ENCODE results near the gene AVEN.

AVEN gene

GRCh38 chr15:33941279-33942063 lies 97.5 kb downstream of the AVEN start:
- Histone ChIP-seq H3K4me1 (no peaks in the 10 kb centered on the region), H3K4me2 (ENCODE audit: low read length) (no peak overlapping the region), H3K9ac (no peak overlapping the region), H3K9me3 (ENCODE audit: control insufficient read depth, low read length) (no peaks in the 10 kb centered on the region), H3K27ac (no peak overlapping the region), H3K36me3 (ENCODE audit: control insufficient read depth, insufficient read depth, low read length) (no peaks in the 10 kb centered on the region), H3K4me3 (ENCODE audit: low read depth, low read length) (no peak overlapping the region), H3K79me2 (no peaks in the 10 kb centered on the region), H2AFZ (no peak overlapping the region), H3K27me3 (ENCODE audit: control insufficient read depth, insufficient read depth, low read length) (no peaks in the 10 kb centered on the region)
- TF ChIP-seq, protein P1, sequence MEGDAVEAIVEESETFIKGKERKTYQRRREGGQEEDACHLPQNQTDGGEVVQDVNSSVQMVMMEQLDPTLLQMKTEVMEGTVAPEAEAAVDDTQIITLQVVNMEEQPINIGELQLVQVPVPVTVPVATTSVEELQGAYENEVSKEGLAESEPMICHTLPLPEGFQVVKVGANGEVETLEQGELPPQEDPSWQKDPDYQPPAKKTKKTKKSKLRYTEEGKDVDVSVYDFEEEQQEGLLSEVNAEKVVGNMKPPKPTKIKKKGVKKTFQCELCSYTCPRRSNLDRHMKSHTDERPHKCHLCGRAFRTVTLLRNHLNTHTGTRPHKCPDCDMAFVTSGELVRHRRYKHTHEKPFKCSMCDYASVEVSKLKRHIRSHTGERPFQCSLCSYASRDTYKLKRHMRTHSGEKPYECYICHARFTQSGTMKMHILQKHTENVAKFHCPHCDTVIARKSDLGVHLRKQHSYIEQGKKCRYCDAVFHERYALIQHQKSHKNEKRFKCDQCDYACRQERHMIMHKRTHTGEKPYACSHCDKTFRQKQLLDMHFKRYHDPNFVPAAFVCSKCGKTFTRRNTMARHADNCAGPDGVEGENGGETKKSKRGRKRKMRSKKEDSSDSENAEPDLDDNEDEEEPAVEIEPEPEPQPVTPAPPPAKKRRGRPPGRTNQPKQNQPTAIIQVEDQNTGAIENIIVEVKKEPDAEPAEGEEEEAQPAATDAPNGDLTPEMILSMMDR (IDR thresholded peaks at IDR 0.05), result no peak

DNA sequence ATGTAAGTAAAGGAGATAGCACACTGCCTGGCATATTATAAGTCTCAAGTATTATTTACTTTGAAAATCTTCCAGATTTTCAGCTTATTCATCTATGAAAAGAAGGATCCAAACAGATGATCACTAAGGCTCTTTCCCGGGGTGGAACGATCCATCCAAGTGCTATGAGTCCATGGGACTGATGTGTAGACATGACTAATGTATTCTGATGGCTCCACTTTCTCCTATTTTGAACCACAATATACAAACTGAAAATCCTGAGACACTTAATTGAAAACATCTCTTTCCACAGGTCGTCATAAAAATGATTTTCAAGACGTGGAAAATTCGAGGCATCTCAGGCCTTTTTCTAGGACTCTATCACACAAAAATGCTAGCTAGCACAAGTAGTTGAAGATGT lies 104.1 kb downstream of the AVEN start:
- no peak overlapping the region for H2AFZ ChIP-seq
- no peaks in the 10 kb centered on the region for H3K79me2 ChIP-seq
- no peaks in the 10 kb centered on the region for H3K36me3 ChIP-seq (ENCODE audit: control insufficient read depth, insufficient read depth, low read length)
- H3K9me3 ChIP-seq (ENCODE audit: control insufficient read depth, low read length), result no peaks in the 10 kb centered on the region
- H3K4me1 ChIP-seq, result no peaks in the 10 kb centered on the region
- H3K27ac ChIP-seq, result no peak overlapping the region
- no peaks in the 10 kb centered on the region for H3K27me3 ChIP-seq (ENCODE audit: control insufficient read depth, insufficient read depth, low read length)
- no peak overlapping the region for H3K9ac ChIP-seq
- TF ChIP-seq, protein P1 (IDR thresholded peaks at IDR 0.05), result no peak
- no peak overlapping the region for H3K4me2 ChIP-seq (ENCODE audit: low read length)
- H3K4me3 ChIP-seq (ENCODE audit: low read depth, low read length), result no peak overlapping the region

DNA sequence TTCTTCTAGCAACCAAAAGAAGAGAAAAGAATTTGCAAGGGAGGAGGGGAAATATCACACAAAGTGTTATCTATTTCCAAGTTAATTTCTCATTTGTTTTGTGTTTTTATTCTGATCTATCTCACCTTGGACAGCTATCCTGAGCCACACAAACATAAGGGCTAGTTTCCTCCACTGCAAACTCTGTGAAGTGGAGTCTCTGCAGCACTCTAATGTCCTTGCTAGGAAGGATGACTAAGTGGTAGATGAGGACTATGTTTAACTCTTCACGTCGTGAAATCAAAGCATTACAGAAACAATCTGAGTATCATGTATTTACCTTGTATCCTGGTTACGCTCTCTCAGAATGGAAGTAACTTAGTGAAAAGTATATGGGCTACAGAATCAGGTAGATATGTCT lies 104.6 kb downstream of the AVEN start:
- H3K79me2 ChIP-seq, result no peaks in the 10 kb centered on the region
- H3K9me3 ChIP-seq (ENCODE audit: control insufficient read depth, low read length), result no peaks in the 10 kb centered on the region
- no peak overlapping the region for H3K4me2 ChIP-seq (ENCODE audit: low read length)
- no peak overlapping the region for H3K9ac ChIP-seq
- TF ChIP-seq, protein P1 (IDR thresholded peaks at IDR 0.05), result no peak
- H3K27ac ChIP-seq, result no peak overlapping the region
- no peaks in the 10 kb centered on the region for H3K4me1 ChIP-seq
- H3K36me3 ChIP-seq (ENCODE audit: control insufficient read depth, insufficient read depth, low read length), result no peaks in the 10 kb centered on the region
- no peak overlapping the region for H3K4me3 ChIP-seq (ENCODE audit: low read depth, low read length)
- H2AFZ ChIP-seq, result no peak overlapping the region
- H3K27me3 ChIP-seq (ENCODE audit: control insufficient read depth, insufficient read depth, low read length), result no peaks in the 10 kb centered on the region

DNA sequence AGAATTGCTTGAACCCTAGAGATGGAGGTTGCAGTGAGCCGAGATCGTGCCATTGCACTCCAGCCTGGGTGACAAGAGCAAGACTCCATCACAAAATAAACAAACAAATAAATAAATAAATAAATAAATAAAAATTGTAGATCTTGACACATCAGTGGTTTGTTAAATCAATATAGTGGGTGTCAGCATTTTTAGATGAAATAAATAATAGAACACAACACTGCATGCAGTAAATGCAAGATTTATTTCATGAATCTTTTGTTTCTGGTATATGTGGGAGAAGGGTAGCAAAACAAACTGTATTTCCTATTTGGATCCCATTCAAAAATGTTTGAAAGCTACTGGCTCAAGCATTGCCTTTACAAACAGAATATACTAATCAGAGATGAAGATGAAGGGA lies 106.3 kb downstream of the AVEN start:
- Histone ChIP-seq H3K36me3 (ENCODE audit: control insufficient read depth, insufficient read depth, low read length) (no peaks in the 10 kb centered on the region), H3K79me2 (no peaks in the 10 kb centered on the region), H2AFZ (no peak overlapping the region), H3K27ac (no peak overlapping the region), H3K9me3 (ENCODE audit: control insufficient read depth, low read length) (no peaks in the 10 kb centered on the region), H3K9ac (no peak overlapping the region), H3K27me3 (ENCODE audit: control insufficient read depth, insufficient read depth, low read length) (no peaks in the 10 kb centered on the region), H3K4me2 (ENCODE audit: low read length) (no peak overlapping the region), H3K4me3 (ENCODE audit: low read depth, low read length) (no peak overlapping the region), H3K4me1 (no peaks in the 10 kb centered on the region)
- TF ChIP-seq, protein P1 (IDR thresholded peaks at IDR 0.05), result no peak

DNA sequence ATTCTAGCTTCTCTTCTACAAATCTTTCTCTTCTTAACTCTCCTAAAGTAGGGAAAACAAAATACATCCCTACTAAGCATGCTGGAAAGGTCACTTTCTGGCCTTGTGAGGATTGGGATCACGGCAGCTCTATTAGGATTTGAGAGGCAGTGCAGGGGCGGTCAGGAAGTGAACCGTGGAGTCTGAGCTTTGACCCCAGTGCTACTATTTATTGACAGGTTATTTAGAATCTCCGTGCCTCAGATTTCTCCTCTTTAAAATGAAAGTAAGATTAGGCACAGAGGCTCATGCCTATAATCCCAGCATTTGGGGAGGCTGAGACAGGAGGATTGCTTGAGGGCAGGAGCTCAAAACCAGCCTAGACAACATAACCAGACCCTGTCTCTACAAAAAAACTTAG lies 112.7 kb downstream of the AVEN start:
- H3K27me3 ChIP-seq (ENCODE audit: control insufficient read depth, insufficient read depth, low read length), result no peaks in the 10 kb centered on the region
- no peak overlapping the region for H3K4me3 ChIP-seq (ENCODE audit: low read depth, low read length)
- no peaks in the 10 kb centered on the region for H3K79me2 ChIP-seq
- no peak overlapping the region for H3K27ac ChIP-seq
- no peaks in the 10 kb centered on the region for H3K36me3 ChIP-seq (ENCODE audit: control insufficient read depth, insufficient read depth, low read length)
- no peak overlapping the region for H2AFZ ChIP-seq
- no peak overlapping the region for H3K9ac ChIP-seq
- H3K4me1 ChIP-seq, result no peaks in the 10 kb centered on the region
- H3K9me3 ChIP-seq (ENCODE audit: control insufficient read depth, low read length), result no peaks in the 10 kb centered on the region
- TF ChIP-seq, protein P1 (IDR thresholded peaks at IDR 0.05), result no peak
- no peak overlapping the region for H3K4me2 ChIP-seq (ENCODE audit: low read length)

Data from parathyroid adenoma (tissue), 2 donors.